K562 (cell line): Measurements from ENCODE around the gene SLC9C2. TPM values are rescaled to one million over a fixed set of nuclear protein-coding genes. Genes with fewer than 3 reads are reported as not detected.

Experiments
- ATAC-seq: fragments of 200-7000 bp; cut with Tn5 transposase; 3 replicates; pipeline ENCODE4 v1.9.1; 2020; ENCODE audit warnings: moderate library complexity
- BruUV-seq: library from RNA; stranded (reverse); fragments of 400-500 nt; replicated peaks from 2 replicates; lab custom pipeline; 2021; lab: Mats Ljungman, UMichigan
- CTCF ChIA-PET: fragments of 300-600 bp; formaldehyde crosslinking; extraction: SDS; loops from one replicate; lab custom pipeline; 2021; ENCODE audit warnings: low intra/inter-chr PET ratio; lab: Yijun Ruan, JAX
- POLR2A ChIA-PET: fragments of 300-600, 350-650 bp; sonication (Branson Sonifier 250); formaldehyde crosslinking; extraction: SDS; loops from one replicate; lab custom pipeline; 2021; ENCODE audit warnings: antibody characterized with exemption, inconsistent platforms; lab: Yijun Ruan, JAX
- DNase-seq, 4 experiments: peaks; one replicate each; pipeline versions ENCODE4 v3.0.0 to v3.0.0-alpha.2; 2011 to 2018; ENCODE audit warnings: low spot score in 3 of 4, mixed read lengths in 3 of 4; ENCODE audit errors: extremely low read depth in 1 of 4
- FAIRE-seq: peaks from 2 replicates; lab custom pipeline; 2011; peaks lifted over from hg19 to GRCh38; lab: Jason Lieb, UNC
- H2AFZ ChIP-seq: 2 replicates; pipeline ENCODE4 v1.6.0; 2011; ENCODE audit warnings: low read depth, low read length, control low read depth, inconsistent platforms
- H3K27ac ChIP-seq: fragments of 200-600 bp; 3 replicates; pipeline ENCODE4 v1.8.0; 2011; ENCODE audit warnings: low read depth, mild to moderate bottlenecking, control low read depth, inconsistent platforms, low read length, moderate library complexity, mixed read lengths; ENCODE audit errors: extremely low read depth
- H3K27me3 ChIP-seq, 2 experiments: fragments of 300-600 bp in 1 of 2; 2 replicates in 1 of 2; 3 replicates in 1 of 2; pipeline versions ENCODE4 v1.6.0 to v1.8.0; 2011; ENCODE audit warnings: inconsistent platforms in 2 of 2, low read length in 2 of 2, mild to moderate bottlenecking in 1 of 2, mixed read lengths in 1 of 2, moderate library complexity in 1 of 2; ENCODE audit not compliant: control insufficient read depth in 2 of 2, insufficient read depth in 2 of 2
- H3K36me3 ChIP-seq: fragments of 300-600 bp; 3 replicates; pipeline ENCODE4 v1.8.0; 2011; ENCODE audit warnings: mild to moderate bottlenecking, low read length, inconsistent platforms; ENCODE audit not compliant: control insufficient read depth, insufficient read depth
- H3K4me1 ChIP-seq, 2 experiments: fragments of 200-600 bp in 1 of 2; replicated peaks in 1 of 2; 2 replicates in 1 of 2; 3 replicates in 1 of 2; pipeline versions ENCODE4 v1.5.1 to v1.8.0; 2011; ENCODE audit warnings: inconsistent platforms in 2 of 2, low read length in 2 of 2, mild to moderate bottlenecking in 1 of 2, mixed read lengths in 1 of 2, moderate library complexity in 1 of 2; ENCODE audit not compliant: control insufficient read depth in 2 of 2, insufficient read depth in 2 of 2
- H3K4me2 ChIP-seq: 2 replicates; pipeline ENCODE4 v1.6.1; 2011; ENCODE audit warnings: low read length, control low read depth, inconsistent platforms, mixed read lengths; ENCODE audit not compliant: insufficient read depth
- H3K4me3 ChIP-seq: fragments of 200-600 bp; sonication (generic), shearing (Covaris generic); 2 replicates; pipeline ENCODE4 v1.5.1; 2016; ENCODE audit warnings: control low read depth, inconsistent platforms
- H3K79me2 ChIP-seq: fragments of 200-600 bp; 3 replicates; pipeline ENCODE4 v1.8.0; 2011; ENCODE audit warnings: low read length, inconsistent platforms; ENCODE audit not compliant: control insufficient read depth, insufficient read depth
- H3K9ac ChIP-seq, 2 experiments: 2 replicates each; pipeline versions ENCODE4 v1.6.0 to v1.6.1; 2011; ENCODE audit warnings: low read depth in 2 of 2, low read length in 2 of 2, control low read depth in 1 of 2, inconsistent platforms in 1 of 2, mild to moderate bottlenecking in 1 of 2, mixed read lengths in 1 of 2; ENCODE audit not compliant: insufficient read depth in 1 of 2
- H3K9me1 ChIP-seq: one replicate; pipeline ENCODE4 v1.6.0; 2011; ENCODE audit warnings: inconsistent platforms, mild to moderate bottlenecking, low read length, moderate library complexity; ENCODE audit not compliant: control insufficient read depth, insufficient read depth
- H3K9me3 ChIP-seq: replicated peaks from 2 replicates; pipeline ENCODE4 v1.5.1; 2011; ENCODE audit warnings: low read depth, low read length, inconsistent platforms; ENCODE audit not compliant: control insufficient read depth, insufficient read depth
- H4K20me1 ChIP-seq: replicated peaks from 2 replicates; pipeline ENCODE4 v1.6.1; 2011; ENCODE audit warnings: low read length, inconsistent platforms, mixed read lengths; ENCODE audit not compliant: control insufficient read depth, insufficient read depth
- EGR1 ChIP-seq: fragments of 450-650 bp; conservative IDR thresholded peaks from 2 replicates; pipeline ENCODE4 v1.6.1; 2017; ENCODE audit warnings: mild to moderate bottlenecking
- HINFP ChIP-seq: fragments of 450-650 bp; conservative IDR thresholded peaks from 2 replicates; pipeline ENCODE4 v1.6.1; 2016; ENCODE audit warnings: missing genetic modification characterization, low read depth, mild to moderate bottlenecking, control low read depth, missing compliant biosample characterization
- JUN ChIP-seq, 2 experiments: sonication (generic) in 1 of 2; formaldehyde crosslinking in 1 of 2; IDR thresholded peaks; 2 replicates each; pipeline versions ENCODE4 v1.6.1 to v1.8.0; 2012 to 2022; ENCODE audit warnings: borderline replicate concordance in 2 of 2, mild to moderate bottlenecking in 2 of 2, improper control_type of control experiment in 1 of 2, low read depth in 1 of 2, low read length in 1 of 2, missing genetic modification reagents in 1 of 2
- KLF6 ChIP-seq: fragments of 250-450 bp; sonication (Bioruptor Pico); IDR thresholded peaks from 2 replicates; pipeline ENCODE4 v1.4.0; 2020; ENCODE audit warnings: mild to moderate bottlenecking, moderate library complexity, borderline replicate concordance
- NR4A1 ChIP-seq, 2 experiments: fragments of 250-450 bp in 1 of 2; fragments of 450-650 bp in 1 of 2; sonication (Bioruptor Pico) in 1 of 2; IDR thresholded peaks; 2 replicates each; pipeline versions ENCODE4 v1.4.0 to v1.6.1; 2016 to 2020; ENCODE audit warnings: mild to moderate bottlenecking in 2 of 2, missing compliant biosample characterization in 1 of 2, missing genetic modification characterization in 1 of 2, moderate library complexity in 1 of 2
- TCF3 ChIP-seq: sonication (generic); formaldehyde crosslinking; IDR thresholded peaks from 2 replicates; pipeline ENCODE4 v1.4.0; 2020; ENCODE audit warnings: mild to moderate bottlenecking, missing genetic modification reagents
- ZNF518B ChIP-seq: fragments of 250-450 bp; sonication (Bioruptor Pico); IDR thresholded peaks from 2 replicates; pipeline ENCODE4 v1.5.0; 2021; ENCODE audit warnings: mild to moderate bottlenecking, moderate library complexity
- ZNF609 ChIP-seq: sonication (generic); formaldehyde crosslinking; IDR thresholded peaks from 2 replicates; pipeline ENCODE4 v1.8.1; 2023; ENCODE audit warnings: missing genetic modification reagents, mild to moderate bottlenecking, borderline replicate concordance
- WGBS: fragments of 100-300 bp; shearing (Covaris generic); methylation state at CpG from one replicate; pipeline ENCODE4 v1.1.6; 2016; ENCODE audit warnings: low coverage, mixed read lengths; ENCODE audit not compliant: insufficient coverage; ENCODE audit errors: missing lambda C conversion rate; 5-methylcytosine and 5-hydroxymethylcytosine counted together
- in situ Hi-C: fragments of 300-500 bp; cut with MboI; formaldehyde crosslinking; loops from 4 replicates; pipeline ENCODE4 v1.15.0; 2018; ENCODE audit warnings: inconsistent platforms, mixed read lengths
- intact Hi-C: fragments of 100-400 bp; cut with micrococcal nuclease; formaldehyde crosslinking; loops from 2 replicates; pipeline ENCODE4 v1.14.2; 2022
- polyA plus RNA-seq, 8 experiments: library from polyadenylated mRNA; depleted of rRNA in 4 of 8; stranded (reverse) in 5 of 8; unstranded in 3 of 8; fragments of >200 nt; fragmentation: Nextera tagmentation in 2 of 8; fragmentation: Illumina TruSeq in 1 of 8; extraction: Ambion mirVana in 2 of 8; extraction: Trizol in 1 of 8; gene quantifications; 2 replicates each; pipeline versions ENCODE4 v1.2.1 to v1.2.3, GENCODE V29; 2011 to 2014; ENCODE audit warnings: inconsistent platforms in 1 of 8, missing spikeins in 1 of 8
- total RNA-seq, 7 experiments: library from RNA; depleted of rRNA in 6 of 7; stranded (reverse); fragments of >200 nt in 6 of 7; fragmentation: Illumina TruSeq in 2 of 7; extraction: Trizol in 2 of 7; gene quantifications; 2 replicates each; pipeline versions ENCODE4 v1.2.1 to v1.2.3, GENCODE V29; 2011 to 2021; ENCODE audit warnings: low replicate concordance in 1 of 7
- TF ChIP-seq, protein P1 (sequence below): sonication (generic); formaldehyde crosslinking; IDR thresholded peaks from 2 replicates; pipeline ENCODE4 v1.8.0; 2022; ENCODE audit warnings: missing genetic modification reagents, mild to moderate bottlenecking, moderate library complexity, borderline replicate concordance

SLC9C2 gene
- total and polyA plus RNA-seq, 9 of the 15 experiments (the other 6 are each of a cell fraction or from before 2014, with no cell fraction given), result 0.11 to 0.22 (median 0.15) TPM; not detected in 5

DNA sequence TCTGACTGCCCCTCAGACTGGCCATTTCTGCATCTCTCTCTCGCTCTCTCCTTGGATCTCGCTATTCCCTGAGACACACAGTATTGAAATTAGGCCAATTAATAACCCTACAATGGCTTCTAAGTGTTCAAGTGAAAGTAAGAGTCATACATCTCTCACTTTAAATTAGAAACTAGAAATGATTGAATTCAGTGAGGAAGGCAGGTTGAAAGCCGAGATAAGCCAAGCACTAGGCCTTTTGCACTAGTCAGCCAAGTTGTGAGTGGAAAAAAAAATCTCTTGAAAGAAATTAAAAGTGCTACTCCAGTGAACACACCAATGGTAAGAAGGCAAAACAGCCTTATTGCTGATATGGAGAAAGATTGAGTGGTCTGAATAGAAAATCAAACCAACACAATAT lies 51.2 kb downstream of the SLC9C2 start:
- CTCF ChIA-PET, result no interaction called here
- ATAC-seq (no peak), DNase-seq (no peak), FAIRE-seq (no peak)
- H3K4me2 ChIP-seq, result no peak overlapping the region
- no peaks in the 10 kb centered on the region for H3K79me2 ChIP-seq
- WGBS, result 34% methylated on average over 3 of the region's 3 CpGs
- in situ Hi-C loops (no loop called here), intact Hi-C loops (loop anchor here (5.0 kb wide), 1 partner anchor 119 kb away; no protein-coding TSS in a partner anchor)
- no TSS peak for BruUV-seq
- no peaks in the 10 kb centered on the region for H3K9me3 ChIP-seq
- no peaks in the 10 kb centered on the region for H3K9me1 ChIP-seq
- POLR2A ChIA-PET, result interaction anchor here (0.9 to 1.2 kb wide), 2 partner anchors 12 to 73 kb away, joined by 3 to 4 read pairs; no protein-coding TSS in a partner anchor
- H3K27me3 ChIP-seq, result no peaks in the 10 kb centered on the region
- H3K4me1 ChIP-seq, result peaks cover 3 to 15% of the 10 kb centered on the region in 2 experiments; a peak in 4 of 5 replicates
- H4K20me1 ChIP-seq, result no peaks in the 10 kb centered on the region
- no peak overlapping the region for H3K9ac ChIP-seq
- no peak overlapping the region for H3K4me3 ChIP-seq
- no peak overlapping the region for H2AFZ ChIP-seq
- no peaks in the 10 kb centered on the region for H3K36me3 ChIP-seq
- H3K27ac ChIP-seq, result no peak overlapping the region
- no peak for TF ChIP-seq NR4A1 (CRISPR knock-in tag; IDR thresholded peaks at IDR 0.05)
- TF ChIP-seq NR4A1 (tag; IDR thresholded peaks at IDR 0.05), result no peak
- no peak for TF ChIP-seq KLF6 (CRISPR knock-in tag)
- no peak for TF ChIP-seq EGR1
- no peak for TF ChIP-seq ZNF518B (CRISPR knock-in tag)
- TF ChIP-seq, protein P1, sequence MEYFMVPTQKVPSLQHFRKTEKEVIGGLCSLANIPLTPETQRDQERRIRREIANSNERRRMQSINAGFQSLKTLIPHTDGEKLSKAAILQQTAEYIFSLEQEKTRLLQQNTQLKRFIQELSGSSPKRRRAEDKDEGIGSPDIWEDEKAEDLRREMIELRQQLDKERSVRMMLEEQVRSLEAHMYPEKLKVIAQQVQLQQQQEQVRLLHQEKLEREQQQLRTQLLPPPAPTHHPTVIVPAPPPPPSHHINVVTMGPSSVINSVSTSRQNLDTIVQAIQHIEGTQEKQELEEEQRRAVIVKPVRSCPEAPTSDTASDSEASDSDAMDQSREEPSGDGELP (CRISPR knock-in tag), result no peak
- TF ChIP-seq HINFP (tag), result no peak
- no peak for TF ChIP-seq ZNF609
- no peak for TF ChIP-seq TCF3 (CRISPR knock-in tag)
- no peak for TF ChIP-seq JUN (IDR thresholded peaks at IDR 0.05; ENCODE audit: borderline replicate concordance, low read depth, low read length)
- TF ChIP-seq JUN (CRISPR knock-in tag; IDR thresholded peaks at IDR 0.05; ENCODE audit: borderline replicate concordance), result no peak
